ENCODE measurements around the gene EFNA3.

Gene EFNA3

DNA sequence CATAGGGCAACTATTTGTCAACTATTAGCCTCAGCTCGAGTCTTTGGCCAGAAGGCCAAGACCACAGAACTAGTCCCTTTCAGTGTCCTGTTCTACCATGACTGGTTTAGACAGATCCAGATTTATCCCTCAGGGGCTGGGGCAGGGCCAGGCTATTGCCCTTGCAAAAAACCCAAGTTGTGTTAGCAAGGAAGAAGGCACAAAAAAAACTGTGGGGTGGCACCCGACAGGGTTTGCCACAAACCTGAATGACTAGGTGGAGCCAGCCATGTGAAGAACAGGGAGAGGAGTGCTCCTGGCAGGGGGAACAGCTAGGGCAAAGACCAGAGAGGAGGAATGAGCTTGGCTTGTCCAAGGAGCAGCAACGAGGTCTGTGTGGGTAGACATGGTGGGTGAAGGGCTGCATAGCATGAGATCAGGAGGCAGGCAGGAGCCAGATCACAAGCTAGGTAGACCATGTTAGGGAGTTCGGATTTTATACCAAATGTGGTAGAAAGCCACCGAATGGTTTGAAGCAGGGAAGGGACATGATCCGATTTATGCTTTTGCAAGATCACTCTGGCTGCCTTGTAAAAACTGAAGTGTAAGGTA is 40.7 kb upstream of the EFNA3 start:
- H3K9ac ChIP-seq (ENCODE audit: low read depth in 1 of 2, low read length in 2 of 2): no peak overlapping the region
- H3K4me1 ChIP-seq (ENCODE audit: control insufficient read depth in 1 of 2, insufficient read depth in 2 of 2, low read length in 2 of 2): peaks cover 19 to 24% of the 10 kb centered on the region in 2 donors
- no peak overlapping the region for H3K27ac ChIP-seq (ENCODE audit: low read depth, low read length)
- H3K36me3 ChIP-seq (ENCODE audit: control insufficient read depth in 1 of 2, insufficient read depth in 2 of 2, low read length in 2 of 2): no peaks in the 10 kb centered on the region
- no peaks in the 10 kb centered on the region for H3K9me3 ChIP-seq (ENCODE audit: control insufficient read depth in 1 of 2, low read length in 2 of 2)
- no peaks in the 10 kb centered on the region for H3K27me3 ChIP-seq (ENCODE audit: control insufficient read depth in 1 of 2, insufficient read depth in 2 of 2, low read length in 2 of 2)
- no peak overlapping the region for H3K4me3 ChIP-seq (ENCODE audit: low read depth in 1 of 2, low read length in 2 of 2)

DNA sequence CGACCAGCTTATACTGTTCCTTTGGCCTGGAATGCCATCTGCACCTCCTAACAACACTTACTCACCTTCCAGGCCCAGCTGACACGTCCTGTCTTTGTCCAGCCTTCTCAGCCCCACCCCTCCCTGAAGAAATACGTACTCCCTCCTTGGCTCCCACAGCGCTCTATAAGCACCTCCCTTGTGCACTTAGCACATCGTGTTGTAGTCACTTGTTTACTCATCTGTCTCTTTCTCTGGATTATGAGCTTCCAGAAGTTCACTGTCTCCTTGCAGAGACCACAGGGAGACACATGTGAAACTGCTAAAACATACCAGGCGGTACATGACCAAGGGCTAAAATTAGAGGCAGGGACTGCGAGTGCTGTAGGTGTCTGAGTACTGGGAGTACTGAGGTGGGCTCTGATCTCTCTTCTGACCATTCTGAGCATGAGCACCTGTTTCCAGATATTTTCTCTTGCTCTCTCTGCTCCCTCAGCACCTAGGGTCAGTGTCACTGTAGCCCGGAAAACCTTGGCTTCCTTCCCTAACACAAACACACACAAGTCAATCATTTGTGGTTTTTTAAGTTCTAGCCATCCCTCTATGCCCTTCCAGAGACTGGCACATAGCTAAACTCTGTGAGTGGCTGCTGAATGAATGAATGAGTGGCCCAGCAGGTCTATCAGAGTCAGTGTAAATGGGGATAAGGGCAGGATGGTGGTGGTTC is 39.9 kb upstream of the EFNA3 start:
- Histone ChIP-seq H3K9me3 (ENCODE audit: control insufficient read depth in 1 of 2, low read length in 2 of 2) (no peaks in the 10 kb centered on the region), H3K27ac (ENCODE audit: low read depth, low read length) (no peak overlapping the region), H3K9ac (ENCODE audit: low read depth in 1 of 2, low read length in 2 of 2) (peak overlapping the region; percentile 0 to 25), H3K4me1 (ENCODE audit: control insufficient read depth in 1 of 2, insufficient read depth in 2 of 2, low read length in 2 of 2) (peaks cover 26 to 30% of the 10 kb centered on the region in 2 donors), H3K27me3 (ENCODE audit: control insufficient read depth in 1 of 2, insufficient read depth in 2 of 2, low read length in 2 of 2) (no peaks in the 10 kb centered on the region), H3K36me3 (ENCODE audit: control insufficient read depth in 1 of 2, insufficient read depth in 2 of 2, low read length in 2 of 2) (no peaks in the 10 kb centered on the region), H3K4me3 (ENCODE audit: low read depth in 1 of 2, low read length in 2 of 2) (no peak overlapping the region)

DNA sequence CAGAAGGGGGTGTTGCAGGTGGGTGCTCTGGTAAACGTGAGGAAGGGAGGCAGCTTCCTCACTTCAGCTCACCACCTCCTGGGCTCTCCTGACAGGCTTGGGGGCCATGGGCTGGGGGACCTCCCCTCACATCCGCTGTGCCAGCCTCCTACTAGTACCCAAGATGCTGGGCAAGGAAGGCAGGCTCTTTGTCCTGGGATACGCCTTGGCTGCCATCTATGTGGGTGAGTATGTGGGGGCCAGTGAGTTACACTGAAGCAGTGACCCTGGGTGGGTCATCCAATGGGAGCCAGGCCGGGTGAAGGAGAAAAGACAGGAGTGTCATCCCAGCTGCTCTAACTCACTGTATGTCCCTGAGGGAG is 39.3 kb upstream of the EFNA3 start:
- H3K27ac ChIP-seq (ENCODE audit: low read depth, low read length): no peak overlapping the region
- no peaks in the 10 kb centered on the region for H3K9me3 ChIP-seq (ENCODE audit: control insufficient read depth in 1 of 2, low read length in 2 of 2)

DNA sequence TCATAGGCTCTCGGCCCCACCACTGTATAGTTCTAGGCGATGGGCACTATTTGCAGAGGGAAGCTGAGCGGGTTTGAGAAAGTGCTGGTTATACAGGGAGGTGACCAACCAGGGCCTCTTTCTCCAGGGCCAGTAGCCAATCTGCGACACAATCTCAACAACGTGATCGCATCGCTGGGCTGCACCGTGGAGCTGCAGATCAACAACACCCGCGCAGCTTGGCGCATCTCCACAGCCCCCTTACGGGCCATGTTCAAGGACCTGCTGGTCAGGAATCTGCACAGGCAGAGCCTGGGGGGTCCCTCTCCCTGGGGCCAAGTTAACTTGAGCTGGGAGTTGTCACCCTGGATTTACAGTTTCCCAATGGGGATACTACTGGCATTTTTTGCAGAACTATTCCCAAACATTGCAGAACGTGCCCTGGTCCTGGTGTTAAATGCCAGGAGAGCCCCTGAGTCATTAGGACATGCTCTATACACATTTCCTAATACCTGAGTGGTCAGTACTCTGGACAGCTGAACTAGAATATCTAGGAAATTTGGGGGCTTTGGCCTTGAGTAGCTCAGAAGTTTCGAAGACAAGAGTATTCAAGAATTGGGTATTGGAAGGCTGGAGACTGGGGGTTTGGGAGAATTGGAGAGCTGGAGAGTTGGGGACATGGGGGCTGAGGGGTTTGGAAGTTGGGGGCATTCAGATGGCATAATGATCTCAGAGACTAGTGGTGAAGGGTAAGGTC is 38.1 kb upstream of the EFNA3 start:
- Histone ChIP-seq H3K27ac (ENCODE audit: low read depth, low read length) (no peak overlapping the region), H3K36me3 (ENCODE audit: control insufficient read depth in 1 of 2, insufficient read depth in 2 of 2, low read length in 2 of 2) (no peaks in the 10 kb centered on the region), H3K9ac (ENCODE audit: low read depth in 1 of 2, low read length in 2 of 2) (no peak overlapping the region), H3K9me3 (ENCODE audit: control insufficient read depth in 1 of 2, low read length in 2 of 2) (no peaks in the 10 kb centered on the region), H3K27me3 (ENCODE audit: control insufficient read depth in 1 of 2, insufficient read depth in 2 of 2, low read length in 2 of 2) (no peaks in the 10 kb centered on the region), H3K4me1 (ENCODE audit: control insufficient read depth in 1 of 2, insufficient read depth in 2 of 2, low read length in 2 of 2) (peaks cover 37 to 47% of the 10 kb centered on the region in 2 donors), H3K4me3 (ENCODE audit: low read depth in 1 of 2, low read length in 2 of 2) (no peak overlapping the region)

More for the DNA sequence above, 39.3 kb upstream of the EFNA3 start:
- Histone ChIP-seq H3K36me3 (ENCODE audit: control insufficient read depth in 1 of 2, insufficient read depth in 2 of 2, low read length in 2 of 2) (no peaks in the 10 kb centered on the region), H3K4me1 (ENCODE audit: control insufficient read depth in 1 of 2, insufficient read depth in 2 of 2, low read length in 2 of 2) (peaks cover 31 to 35% of the 10 kb centered on the region in 2 donors), H3K4me3 (ENCODE audit: low read depth in 1 of 2, low read length in 2 of 2) (no peak overlapping the region), H3K9ac (ENCODE audit: low read depth in 1 of 2, low read length in 2 of 2) (peak overlapping the region in 1 of 2 donors; percentile 25), H3K27me3 (ENCODE audit: control insufficient read depth in 1 of 2, insufficient read depth in 2 of 2, low read length in 2 of 2) (no peaks in the 10 kb centered on the region)

DNA sequence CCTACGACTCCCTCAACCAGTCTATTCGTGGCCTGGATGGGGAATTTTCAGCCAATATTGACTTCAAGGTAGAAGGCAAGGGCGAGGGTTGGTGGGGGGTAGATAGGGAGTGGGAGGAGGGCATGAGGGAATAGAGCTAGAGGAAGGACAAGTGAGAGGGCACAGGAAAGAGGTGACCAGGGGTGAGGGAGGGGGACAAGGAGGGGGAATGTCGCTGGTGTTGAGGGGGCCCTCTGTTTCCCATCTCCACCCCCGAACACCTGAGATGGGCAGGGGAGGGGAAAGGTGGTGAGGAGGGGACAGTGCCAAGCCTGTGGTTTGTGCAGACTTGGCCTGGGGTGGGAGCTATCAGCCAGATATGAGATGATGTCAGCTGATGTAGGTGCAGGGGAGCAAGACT is 35.8 kb upstream of the EFNA3 start:
- Histone ChIP-seq H3K9me3 (ENCODE audit: control insufficient read depth in 1 of 2, low read length in 2 of 2) (no peaks in the 10 kb centered on the region), H3K27me3 (ENCODE audit: control insufficient read depth in 1 of 2, insufficient read depth in 2 of 2, low read length in 2 of 2) (no peaks in the 10 kb centered on the region), H3K36me3 (ENCODE audit: control insufficient read depth in 1 of 2, insufficient read depth in 2 of 2, low read length in 2 of 2) (no peaks in the 10 kb centered on the region), H3K4me3 (ENCODE audit: low read depth in 1 of 2, low read length in 2 of 2) (peak overlapping the region in 1 of 2 donors; percentile 7), H3K27ac (ENCODE audit: low read depth, low read length) (peak overlapping the region; percentile 67), H3K9ac (ENCODE audit: low read depth in 1 of 2, low read length in 2 of 2) (peak overlapping the region; percentile 48 to 64), H3K4me1 (ENCODE audit: control insufficient read depth in 1 of 2, insufficient read depth in 2 of 2, low read length in 2 of 2) (peaks cover 37 to 44% of the 10 kb centered on the region in 2 donors)

DNA sequence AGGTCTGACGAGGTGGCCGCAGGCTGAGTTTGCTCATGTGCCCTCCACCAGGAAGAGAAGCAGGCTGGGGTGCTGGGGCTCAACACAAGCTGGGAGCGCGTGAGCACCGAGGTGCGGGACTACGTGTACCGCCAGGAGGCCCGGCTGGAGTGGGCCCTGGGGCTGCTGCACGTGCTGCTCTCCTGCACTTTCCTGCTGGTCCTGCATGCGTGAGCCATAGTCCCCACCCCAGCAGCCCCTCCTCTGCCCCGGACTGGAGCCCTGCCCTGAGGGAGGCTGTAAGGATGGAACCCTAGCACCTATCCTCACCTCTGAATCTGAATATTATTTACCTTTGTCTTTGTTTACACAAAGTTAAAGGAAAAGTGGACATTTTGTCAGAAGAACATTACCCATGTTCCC is 35.3 kb upstream of the EFNA3 start:
- Histone ChIP-seq H3K4me3 (ENCODE audit: low read depth in 1 of 2, low read length in 2 of 2) (peak overlapping the region in 1 of 2 donors; percentile 7), H3K4me1 (ENCODE audit: control insufficient read depth in 1 of 2, insufficient read depth in 2 of 2, low read length in 2 of 2) (peaks cover 33 to 39% of the 10 kb centered on the region in 2 donors), H3K9ac (ENCODE audit: low read depth in 1 of 2, low read length in 2 of 2) (peak overlapping the region; percentile 48 to 64), H3K36me3 (ENCODE audit: control insufficient read depth in 1 of 2, insufficient read depth in 2 of 2, low read length in 2 of 2) (no peaks in the 10 kb centered on the region), H3K9me3 (ENCODE audit: control insufficient read depth in 1 of 2, low read length in 2 of 2) (no peaks in the 10 kb centered on the region), H3K27ac (ENCODE audit: low read depth, low read length) (peak overlapping the region; percentile 67), H3K27me3 (ENCODE audit: control insufficient read depth in 1 of 2, insufficient read depth in 2 of 2, low read length in 2 of 2) (no peaks in the 10 kb centered on the region)

DNA sequence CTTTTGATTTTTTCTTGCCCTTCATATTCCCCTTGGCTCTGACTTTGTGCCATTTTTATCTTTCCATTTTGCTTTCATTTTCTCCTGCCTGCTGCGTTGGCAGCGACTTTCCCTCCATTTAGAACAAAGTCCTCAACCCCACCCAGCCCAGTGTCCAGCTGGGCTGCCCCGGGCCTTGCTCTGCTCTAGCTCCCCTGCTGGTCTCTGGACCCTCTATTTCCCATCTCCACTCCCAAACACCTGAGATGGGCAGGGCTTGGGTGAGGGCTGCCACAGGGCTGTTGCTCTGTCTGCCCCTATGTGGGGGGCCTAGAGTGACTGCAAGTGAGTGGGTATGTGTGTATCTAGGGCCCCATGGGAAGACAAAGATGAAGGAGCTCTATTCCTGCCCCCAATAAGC is 34.8 kb upstream of the EFNA3 start:
- no peaks in the 10 kb centered on the region for H3K36me3 ChIP-seq (ENCODE audit: control insufficient read depth in 1 of 2, insufficient read depth in 2 of 2, low read length in 2 of 2)
- peaks cover 32 to 34% of the 10 kb centered on the region in 2 donors for H3K4me1 ChIP-seq (ENCODE audit: control insufficient read depth in 1 of 2, insufficient read depth in 2 of 2, low read length in 2 of 2)
- peak overlapping the region in 1 of 2 donors; percentile 19 for H3K4me3 ChIP-seq (ENCODE audit: low read depth in 1 of 2, low read length in 2 of 2)
- no peaks in the 10 kb centered on the region for H3K9me3 ChIP-seq (ENCODE audit: control insufficient read depth in 1 of 2, low read length in 2 of 2)
- H3K27ac ChIP-seq (ENCODE audit: low read depth, low read length): peak overlapping the region; percentile 67
- no peaks in the 10 kb centered on the region for H3K27me3 ChIP-seq (ENCODE audit: control insufficient read depth in 1 of 2, insufficient read depth in 2 of 2, low read length in 2 of 2)
- peak overlapping the region; percentile 0 to 64 for H3K9ac ChIP-seq (ENCODE audit: low read depth in 1 of 2, low read length in 2 of 2)

DNA sequence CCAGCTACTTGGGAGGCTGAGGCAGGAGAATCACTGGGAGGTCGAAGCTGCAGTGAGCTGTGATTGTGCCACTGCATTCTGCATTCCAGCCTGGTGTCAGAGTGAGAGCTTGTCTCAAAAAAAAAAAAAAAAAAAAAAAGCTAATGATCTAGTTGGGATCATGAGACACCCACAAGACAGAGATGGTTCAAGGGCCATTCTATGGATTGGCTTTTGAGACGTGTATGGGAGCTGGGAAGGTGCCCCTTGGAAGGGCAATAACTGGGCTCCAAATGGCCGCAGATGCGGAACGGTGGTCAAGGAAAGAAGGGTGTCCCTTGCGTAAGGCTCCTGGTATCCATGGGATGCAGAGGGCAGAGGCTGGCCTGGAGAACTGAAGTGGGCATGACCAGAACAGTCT is 34.3 kb upstream of the EFNA3 start:
- Histone ChIP-seq H3K4me1 (ENCODE audit: control insufficient read depth in 1 of 2, insufficient read depth in 2 of 2, low read length in 2 of 2) (peaks cover 29 to 32% of the 10 kb centered on the region in 2 donors), H3K4me3 (ENCODE audit: low read depth in 1 of 2, low read length in 2 of 2) (no peak overlapping the region), H3K9ac (ENCODE audit: low read depth in 1 of 2, low read length in 2 of 2) (peak overlapping the region; percentile 29 to 48), H3K27ac (ENCODE audit: low read depth, low read length) (peak overlapping the region; percentile 67), H3K36me3 (ENCODE audit: control insufficient read depth in 1 of 2, insufficient read depth in 2 of 2, low read length in 2 of 2) (no peaks in the 10 kb centered on the region), H3K9me3 (ENCODE audit: control insufficient read depth in 1 of 2, low read length in 2 of 2) (no peaks in the 10 kb centered on the region), H3K27me3 (ENCODE audit: control insufficient read depth in 1 of 2, insufficient read depth in 2 of 2, low read length in 2 of 2) (no peaks in the 10 kb centered on the region)

DNA sequence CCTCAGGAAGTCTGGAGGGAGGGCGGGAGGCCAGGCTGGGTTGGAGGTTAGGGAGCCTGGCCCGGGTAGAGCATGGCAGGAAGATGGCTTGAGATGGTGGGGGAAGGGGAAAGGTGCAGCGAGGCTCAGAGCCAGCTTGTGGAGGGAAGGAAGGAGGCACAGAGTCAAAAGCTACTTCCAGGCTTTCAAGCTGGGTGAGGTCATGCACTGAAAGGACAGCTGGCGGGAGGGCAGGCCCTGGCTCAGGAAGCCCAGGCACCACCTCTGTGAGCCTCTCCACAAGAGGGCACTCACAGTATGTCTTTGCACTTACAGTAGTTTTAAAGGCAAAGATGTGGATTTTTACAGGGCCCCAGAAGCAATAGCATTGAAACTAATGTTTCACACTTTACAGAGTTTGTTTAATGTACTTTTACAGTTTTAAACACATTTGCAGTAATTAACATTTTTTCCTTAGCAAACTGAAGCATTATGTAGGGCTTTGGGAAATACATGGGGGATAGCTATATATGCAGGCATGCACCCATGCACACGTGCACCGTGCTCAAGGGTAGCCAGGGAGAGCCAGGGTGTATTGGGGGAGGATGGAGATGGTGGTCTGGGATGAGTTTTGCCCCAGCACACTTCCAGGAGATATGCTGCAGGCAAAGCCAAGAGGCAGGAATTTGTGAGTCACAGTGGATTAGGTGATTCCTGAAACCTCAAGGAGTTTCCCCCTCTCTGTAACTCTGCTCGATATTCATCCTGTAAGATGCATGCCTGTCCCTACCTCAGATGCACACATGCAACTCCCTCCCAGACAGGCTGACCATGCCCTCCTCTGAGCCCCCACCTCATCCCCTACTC is 33.6 kb upstream of the EFNA3 start:
- H3K27ac ChIP-seq (ENCODE audit: low read depth, low read length): peak overlapping the region; percentile 67
- H3K4me1 ChIP-seq (ENCODE audit: control insufficient read depth in 1 of 2, insufficient read depth in 2 of 2, low read length in 2 of 2): peaks cover 35 to 38% of the 10 kb centered on the region in 2 donors
- H3K9me3 ChIP-seq (ENCODE audit: control insufficient read depth in 1 of 2, low read length in 2 of 2): no peaks in the 10 kb centered on the region
- H3K36me3 ChIP-seq (ENCODE audit: control insufficient read depth in 1 of 2, insufficient read depth in 2 of 2, low read length in 2 of 2): no peaks in the 10 kb centered on the region
- peak overlapping the region; percentile 29 to 48 for H3K9ac ChIP-seq (ENCODE audit: low read depth in 1 of 2, low read length in 2 of 2)
- no peak overlapping the region for H3K4me3 ChIP-seq (ENCODE audit: low read depth in 1 of 2, low read length in 2 of 2)
- no peaks in the 10 kb centered on the region for H3K27me3 ChIP-seq (ENCODE audit: control insufficient read depth in 1 of 2, insufficient read depth in 2 of 2, low read length in 2 of 2)

All from duodenal mucosa (tissue), 2 donors.